K562 (cell line): ENCODE data around the gene UBE2V1. TPM values are rescaled to one million over a fixed set of nuclear protein-coding genes. Genes with fewer than 3 reads are reported as not detected.
A peak's percentile ranks its signal among the peaks of the same experiment; 100 is the strongest.

Experiments
- CC2D1A ChIP-seq: fragments of 450-650 bp; IDR thresholded peaks from 2 replicates; pipeline ENCODE4 v1.6.1; 2017; ENCODE audit warnings: mild to moderate bottlenecking
- NCOR1 ChIP-seq: fragments of 450-650 bp; IDR thresholded peaks from 2 replicates; pipeline ENCODE4 v1.6.1; 2016; ENCODE audit warnings: mild to moderate bottlenecking, moderate library complexity
- SREBF1 ChIP-seq: fragments of 150-350 bp; IDR thresholded peaks from 2 replicates; pipeline ENCODE4 v1.6.1; 2014; ENCODE audit warnings: antibody characterized with exemption, low read depth, low read length, borderline replicate concordance
- XRCC5 ChIP-seq: fragments of 200-400 bp; formaldehyde crosslinking; IDR thresholded peaks from 2 replicates; pipeline ENCODE4 v1.6.1; 2017; ENCODE audit warnings: low read depth, mild to moderate bottlenecking, low read length
- ZNF668 ChIP-seq: fragments of 250-450 bp; sonication (Bioruptor Pico); IDR thresholded peaks from 2 replicates; pipeline ENCODE4 v1.8.0; 2022; ENCODE audit warnings: mild to moderate bottlenecking, inconsistent platforms
- polyA plus RNA-seq, 8 experiments: library from polyadenylated mRNA; depleted of rRNA in 4 of 8; stranded (reverse) in 5 of 8; unstranded in 3 of 8; fragments of >200 nt; fragmentation: Nextera tagmentation in 2 of 8; fragmentation: Illumina TruSeq in 1 of 8; extraction: Ambion mirVana in 2 of 8; extraction: Trizol in 1 of 8; gene quantifications; 2 replicates each; pipeline versions ENCODE4 v1.2.1 to v1.2.3, GENCODE V29; 2011 to 2014; ENCODE audit warnings: inconsistent platforms in 1 of 8, missing spikeins in 1 of 8
- total RNA-seq, 7 experiments: library from RNA; depleted of rRNA in 6 of 7; stranded (reverse); fragments of >200 nt in 6 of 7; fragmentation: Illumina TruSeq in 2 of 7; extraction: Trizol in 2 of 7; gene quantifications; 2 replicates each; pipeline versions ENCODE4 v1.2.1 to v1.2.3, GENCODE V29; 2011 to 2021; ENCODE audit warnings: low replicate concordance in 1 of 7
- TF ChIP-seq, protein P1 (sequence below): fragments of 450-650 bp; IDR thresholded peaks from 2 replicates; pipeline ENCODE4 v1.6.1; 2016; ENCODE audit warnings: mild to moderate bottlenecking, moderate library complexity

Gene UBE2V1
- total and polyA plus RNA-seq, 9 of the 15 experiments (the other 6 are each of a cell fraction or from before 2014, with no cell fraction given): 93.0 to 357 (median 119) TPM

DNA sequence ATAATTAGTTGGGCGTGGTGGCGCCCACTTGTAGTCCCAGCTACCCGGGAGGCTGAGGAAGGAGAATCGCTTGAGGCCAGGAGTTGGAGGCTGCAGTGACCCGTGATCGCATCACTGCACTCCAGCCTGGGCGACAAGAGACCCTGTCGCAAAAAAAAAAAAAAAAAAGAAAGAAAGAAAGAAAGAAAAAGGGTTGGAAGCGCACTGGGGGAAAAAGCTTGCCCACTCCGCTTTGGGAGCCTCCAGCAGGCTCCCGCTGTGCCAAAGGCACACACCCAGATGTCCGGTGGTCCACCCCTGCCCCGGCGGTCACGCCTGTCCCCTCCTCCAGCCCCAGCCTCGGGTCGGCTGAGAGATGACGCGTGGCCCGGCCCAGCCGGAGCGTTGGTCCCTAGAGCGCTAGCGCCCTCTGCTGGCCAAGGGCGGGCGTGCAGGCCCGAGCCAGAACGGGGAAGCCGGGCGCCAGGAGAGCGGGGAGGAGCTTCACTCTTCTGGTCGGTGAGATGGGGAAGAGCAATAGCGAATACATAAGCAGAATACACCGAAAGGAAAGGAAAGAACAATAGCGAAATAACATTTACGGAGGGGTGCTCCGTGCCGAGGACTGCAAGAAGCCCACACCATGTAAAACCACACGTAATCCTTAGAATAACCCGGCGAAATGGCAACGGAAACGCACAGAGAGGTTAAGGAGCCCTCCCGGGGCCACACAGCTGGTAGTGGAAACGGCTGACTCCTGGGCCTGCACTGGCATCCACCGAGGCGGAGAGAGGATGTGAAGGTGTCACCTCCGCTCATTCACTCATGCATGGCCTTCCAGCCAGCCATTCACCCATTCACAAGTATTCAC is 41.7 kb downstream of the UBE2V1 start (continued):
- TF ChIP-seq, protein P1, sequence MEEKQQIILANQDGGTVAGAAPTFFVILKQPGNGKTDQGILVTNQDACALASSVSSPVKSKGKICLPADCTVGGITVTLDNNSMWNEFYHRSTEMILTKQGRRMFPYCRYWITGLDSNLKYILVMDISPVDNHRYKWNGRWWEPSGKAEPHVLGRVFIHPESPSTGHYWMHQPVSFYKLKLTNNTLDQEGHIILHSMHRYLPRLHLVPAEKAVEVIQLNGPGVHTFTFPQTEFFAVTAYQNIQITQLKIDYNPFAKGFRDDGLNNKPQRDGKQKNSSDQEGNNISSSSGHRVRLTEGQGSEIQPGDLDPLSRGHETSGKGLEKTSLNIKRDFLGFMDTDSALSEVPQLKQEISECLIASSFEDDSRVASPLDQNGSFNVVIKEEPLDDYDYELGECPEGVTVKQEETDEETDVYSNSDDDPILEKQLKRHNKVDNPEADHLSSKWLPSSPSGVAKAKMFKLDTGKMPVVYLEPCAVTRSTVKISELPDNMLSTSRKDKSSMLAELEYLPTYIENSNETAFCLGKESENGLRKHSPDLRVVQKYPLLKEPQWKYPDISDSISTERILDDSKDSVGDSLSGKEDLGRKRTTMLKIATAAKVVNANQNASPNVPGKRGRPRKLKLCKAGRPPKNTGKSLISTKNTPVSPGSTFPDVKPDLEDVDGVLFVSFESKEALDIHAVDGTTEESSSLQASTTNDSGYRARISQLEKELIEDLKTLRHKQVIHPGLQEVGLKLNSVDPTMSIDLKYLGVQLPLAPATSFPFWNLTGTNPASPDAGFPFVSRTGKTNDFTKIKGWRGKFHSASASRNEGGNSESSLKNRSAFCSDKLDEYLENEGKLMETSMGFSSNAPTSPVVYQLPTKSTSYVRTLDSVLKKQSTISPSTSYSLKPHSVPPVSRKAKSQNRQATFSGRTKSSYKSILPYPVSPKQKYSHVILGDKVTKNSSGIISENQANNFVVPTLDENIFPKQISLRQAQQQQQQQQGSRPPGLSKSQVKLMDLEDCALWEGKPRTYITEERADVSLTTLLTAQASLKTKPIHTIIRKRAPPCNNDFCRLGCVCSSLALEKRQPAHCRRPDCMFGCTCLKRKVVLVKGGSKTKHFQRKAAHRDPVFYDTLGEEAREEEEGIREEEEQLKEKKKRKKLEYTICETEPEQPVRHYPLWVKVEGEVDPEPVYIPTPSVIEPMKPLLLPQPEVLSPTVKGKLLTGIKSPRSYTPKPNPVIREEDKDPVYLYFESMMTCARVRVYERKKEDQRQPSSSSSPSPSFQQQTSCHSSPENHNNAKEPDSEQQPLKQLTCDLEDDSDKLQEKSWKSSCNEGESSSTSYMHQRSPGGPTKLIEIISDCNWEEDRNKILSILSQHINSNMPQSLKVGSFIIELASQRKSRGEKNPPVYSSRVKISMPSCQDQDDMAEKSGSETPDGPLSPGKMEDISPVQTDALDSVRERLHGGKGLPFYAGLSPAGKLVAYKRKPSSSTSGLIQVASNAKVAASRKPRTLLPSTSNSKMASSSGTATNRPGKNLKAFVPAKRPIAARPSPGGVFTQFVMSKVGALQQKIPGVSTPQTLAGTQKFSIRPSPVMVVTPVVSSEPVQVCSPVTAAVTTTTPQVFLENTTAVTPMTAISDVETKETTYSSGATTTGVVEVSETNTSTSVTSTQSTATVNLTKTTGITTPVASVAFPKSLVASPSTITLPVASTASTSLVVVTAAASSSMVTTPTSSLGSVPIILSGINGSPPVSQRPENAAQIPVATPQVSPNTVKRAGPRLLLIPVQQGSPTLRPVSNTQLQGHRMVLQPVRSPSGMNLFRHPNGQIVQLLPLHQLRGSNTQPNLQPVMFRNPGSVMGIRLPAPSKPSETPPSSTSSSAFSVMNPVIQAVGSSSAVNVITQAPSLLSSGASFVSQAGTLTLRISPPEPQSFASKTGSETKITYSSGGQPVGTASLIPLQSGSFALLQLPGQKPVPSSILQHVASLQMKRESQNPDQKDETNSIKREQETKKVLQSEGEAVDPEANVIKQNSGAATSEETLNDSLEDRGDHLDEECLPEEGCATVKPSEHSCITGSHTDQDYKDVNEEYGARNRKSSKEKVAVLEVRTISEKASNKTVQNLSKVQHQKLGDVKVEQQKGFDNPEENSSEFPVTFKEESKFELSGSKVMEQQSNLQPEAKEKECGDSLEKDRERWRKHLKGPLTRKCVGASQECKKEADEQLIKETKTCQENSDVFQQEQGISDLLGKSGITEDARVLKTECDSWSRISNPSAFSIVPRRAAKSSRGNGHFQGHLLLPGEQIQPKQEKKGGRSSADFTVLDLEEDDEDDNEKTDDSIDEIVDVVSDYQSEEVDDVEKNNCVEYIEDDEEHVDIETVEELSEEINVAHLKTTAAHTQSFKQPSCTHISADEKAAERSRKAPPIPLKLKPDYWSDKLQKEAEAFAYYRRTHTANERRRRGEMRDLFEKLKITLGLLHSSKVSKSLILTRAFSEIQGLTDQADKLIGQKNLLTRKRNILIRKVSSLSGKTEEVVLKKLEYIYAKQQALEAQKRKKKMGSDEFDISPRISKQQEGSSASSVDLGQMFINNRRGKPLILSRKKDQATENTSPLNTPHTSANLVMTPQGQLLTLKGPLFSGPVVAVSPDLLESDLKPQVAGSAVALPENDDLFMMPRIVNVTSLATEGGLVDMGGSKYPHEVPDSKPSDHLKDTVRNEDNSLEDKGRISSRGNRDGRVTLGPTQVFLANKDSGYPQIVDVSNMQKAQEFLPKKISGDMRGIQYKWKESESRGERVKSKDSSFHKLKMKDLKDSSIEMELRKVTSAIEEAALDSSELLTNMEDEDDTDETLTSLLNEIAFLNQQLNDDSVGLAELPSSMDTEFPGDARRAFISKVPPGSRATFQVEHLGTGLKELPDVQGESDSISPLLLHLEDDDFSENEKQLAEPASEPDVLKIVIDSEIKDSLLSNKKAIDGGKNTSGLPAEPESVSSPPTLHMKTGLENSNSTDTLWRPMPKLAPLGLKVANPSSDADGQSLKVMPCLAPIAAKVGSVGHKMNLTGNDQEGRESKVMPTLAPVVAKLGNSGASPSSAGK: peak; percentile 72
- TF ChIP-seq XRCC5: peak; percentile 38; the same call in 1 of the 2 replicates
- TF ChIP-seq NCOR1: no peak; the same call in 1 of the 2 replicates
- peak; percentile 80 for TF ChIP-seq CC2D1A
- no peak for TF ChIP-seq SREBF1
- TF ChIP-seq ZNF668 (CRISPR knock-in tag): no peak
